ENCODE results near the gene CLDN6. TPM values are rescaled to one million over a fixed set of nuclear protein-coding genes. Genes with fewer than 3 reads are reported as not detected.

The CLDN6 gene
- total and polyA plus RNA-seq, 9 of the 15 experiments (the other 6 are each of a cell fraction or from before 2014, with no cell fraction given), result 0.22 to 0.75 (median 0.38) TPM; not detected in 3

GRCh38 chr16:3051009-3051408 is 33.0 kb upstream of the CLDN6 start (continued):
- TF ChIP-seq, protein P1, sequence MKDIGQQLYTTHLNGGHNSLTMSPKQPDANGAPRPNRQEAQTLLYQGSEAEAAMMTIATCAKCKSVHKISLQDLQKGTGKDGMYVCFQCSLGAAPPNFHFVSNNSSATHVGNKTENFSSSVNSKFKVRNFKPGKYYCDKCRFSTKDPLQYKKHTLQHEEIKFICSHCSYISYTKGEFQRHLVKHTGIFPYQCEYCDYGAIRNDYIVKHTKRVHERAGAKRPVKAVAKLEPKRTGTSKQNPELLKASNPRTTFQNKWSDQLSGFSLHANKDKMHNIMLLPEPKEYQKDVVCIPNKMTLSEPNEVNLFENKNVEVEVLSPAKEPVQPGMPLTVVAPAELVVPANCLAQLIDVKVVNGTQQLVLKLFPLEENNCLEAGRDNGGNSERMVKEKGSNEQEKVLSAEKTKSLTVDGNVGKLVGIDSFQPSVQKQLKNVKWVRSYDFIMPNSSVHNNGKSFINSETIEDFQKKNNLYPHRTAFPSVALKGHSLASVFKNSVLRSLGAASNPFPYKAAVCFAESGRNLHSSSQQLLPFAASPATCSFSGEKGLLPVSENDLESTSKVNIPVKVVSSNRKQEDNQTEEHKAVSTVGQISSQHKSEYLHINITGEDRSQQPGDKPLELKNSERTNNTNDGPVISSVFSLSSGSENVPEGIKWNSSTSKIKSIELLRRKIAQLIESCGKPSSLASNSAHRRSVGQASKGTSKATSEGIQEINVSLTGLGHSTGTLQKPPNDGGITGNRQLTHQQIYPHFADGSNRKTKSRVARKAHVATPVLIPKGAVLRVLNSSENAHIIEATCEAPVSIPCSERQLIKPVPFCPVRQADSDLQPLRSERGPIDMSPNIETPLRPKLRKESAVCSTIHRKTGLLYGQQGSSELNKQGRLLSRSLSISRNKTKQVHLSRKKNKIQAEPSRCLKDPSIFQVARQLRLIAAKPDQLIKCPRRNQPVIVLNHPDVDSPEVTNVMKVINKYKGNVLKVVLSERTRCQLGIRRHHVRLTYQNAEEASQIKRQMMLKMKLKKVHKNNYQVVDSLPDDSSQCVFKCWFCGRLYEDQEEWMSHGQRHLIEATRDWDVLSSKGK (CRISPR knock-in tag; IDR thresholded peaks at IDR 0.05), result no peak
- no peak for TF ChIP-seq NR2C1 (IDR thresholded peaks at IDR 0.05)
- no peak for TF ChIP-seq NR2C1 (tag; IDR thresholded peaks at IDR 0.05)
- TF ChIP-seq, protein P2, sequence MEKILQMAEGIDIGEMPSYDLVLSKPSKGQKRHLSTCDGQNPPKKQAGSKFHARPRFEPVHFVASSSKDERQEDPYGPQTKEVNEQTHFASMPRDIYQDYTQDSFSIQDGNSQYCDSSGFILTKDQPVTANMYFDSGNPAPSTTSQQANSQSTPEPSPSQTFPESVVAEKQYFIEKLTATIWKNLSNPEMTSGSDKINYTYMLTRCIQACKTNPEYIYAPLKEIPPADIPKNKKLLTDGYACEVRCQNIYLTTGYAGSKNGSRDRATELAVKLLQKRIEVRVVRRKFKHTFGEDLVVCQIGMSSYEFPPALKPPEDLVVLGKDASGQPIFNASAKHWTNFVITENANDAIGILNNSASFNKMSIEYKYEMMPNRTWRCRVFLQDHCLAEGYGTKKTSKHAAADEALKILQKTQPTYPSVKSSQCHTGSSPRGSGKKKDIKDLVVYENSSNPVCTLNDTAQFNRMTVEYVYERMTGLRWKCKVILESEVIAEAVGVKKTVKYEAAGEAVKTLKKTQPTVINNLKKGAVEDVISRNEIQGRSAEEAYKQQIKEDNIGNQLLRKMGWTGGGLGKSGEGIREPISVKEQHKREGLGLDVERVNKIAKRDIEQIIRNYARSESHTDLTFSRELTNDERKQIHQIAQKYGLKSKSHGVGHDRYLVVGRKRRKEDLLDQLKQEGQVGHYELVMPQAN (IDR thresholded peaks at IDR 0.05; ENCODE audit: borderline replicate concordance), result no peak
- TF ChIP-seq RBM14 (IDR thresholded peaks at IDR 0.05; ENCODE audit: borderline replicate concordance, insufficient read depth, low read depth, low read length), result no peak
- no peak for TF ChIP-seq PHF20 (IDR thresholded peaks at IDR 0.05; ENCODE audit: partially characterized antibody)
- no peak for TF ChIP-seq MTA3 (IDR thresholded peaks at IDR 0.05; ENCODE audit: borderline replicate concordance)
- no peak for TF ChIP-seq NCOA1 (IDR thresholded peaks at IDR 0.05; ENCODE audit: low read depth)
- no peak for TF ChIP-seq NELFE (IDR thresholded peaks at IDR 0.05; ENCODE audit: insufficient read depth, insufficient read length)

All from K562 (cell line).